PC-3 (cell line): ENCODE data around the gene EXOSC5. TPM values are rescaled to one million over a fixed set of nuclear protein-coding genes. Genes with fewer than 3 reads are reported as not detected.

Experiments
- ATAC-seq: fragments of 200-7000 bp; cut with Tn5 transposase; 2 replicates; pipeline ENCODE4 v1.9.1; 2020; ENCODE audit warnings: mild to moderate bottlenecking, moderate library complexity
- BruUV-seq: library from RNA; stranded (reverse); fragments of 400-500 nt; replicated peaks from 2 replicates; lab custom pipeline; 2021; lab: Mats Ljungman, UMichigan
- CTCF ChIA-PET: fragments of 300-600 bp; sonication (Branson Sonifier 250); formaldehyde crosslinking; loops from one replicate; lab custom pipeline; 2022; ENCODE audit warnings: antibody characterized with exemption; lab: Charles Lee
- POLR2A ChIA-PET: fragments of 300-600 bp; sonication (Branson Sonifier 250); formaldehyde crosslinking; loops from one replicate; lab custom pipeline; 2022; ENCODE audit warnings: antibody characterized with exemption; ENCODE audit not compliant: unreplicated experiment; lab: Charles Lee
- DNase-seq: peaks from one replicate; pipeline ENCODE4 v3.0.0-alpha.2; 2015
- H2AFZ ChIP-seq: fragments of 300-600 bp; sonication (generic); 2 replicates; pipeline ENCODE4 v1.6.0; 2016; ENCODE audit warnings: antibody characterized with exemption, low read length
- H3F3A ChIP-seq: fragments of 300-600 bp; sonication (generic); one replicate; pipeline ENCODE4 v1.6.0; 2017; ENCODE audit warnings: antibody characterized with exemption, low read length, control low read depth, mild to moderate bottlenecking; ENCODE audit not compliant: unreplicated experiment
- H3K27ac ChIP-seq: fragments of 300-600 bp; sonication (generic); 2 replicates; pipeline ENCODE4 v1.5.1; 2016; ENCODE audit warnings: mild to moderate bottlenecking, low read length
- H3K27me3 ChIP-seq: fragments of 300-600 bp; sonication (generic); 2 replicates; pipeline ENCODE4 v1.6.1; 2016; ENCODE audit warnings: low read length, mixed read lengths
- H3K36me3 ChIP-seq: fragments of 300-600 bp; sonication (generic); 2 replicates; pipeline ENCODE4 v1.6.1; 2016; ENCODE audit warnings: low read depth, mixed run types, low read length, mixed read lengths
- H3K4me1 ChIP-seq: fragments of 300-600 bp; sonication (generic); 2 replicates; pipeline ENCODE4 v1.5.1; 2016; ENCODE audit warnings: low read length; ENCODE audit not compliant: insufficient read depth
- H3K4me2 ChIP-seq: fragments of 300-600 bp; sonication (generic); 2 replicates; pipeline ENCODE4 v1.6.0; 2016; ENCODE audit warnings: low read length
- H3K4me3 ChIP-seq: fragments of 300-600 bp; sonication (generic); 2 replicates; pipeline ENCODE4 v1.5.1; 2016; ENCODE audit warnings: mild to moderate bottlenecking, low read length, mixed read lengths
- H3K79me2 ChIP-seq: fragments of 300-600 bp; sonication (generic); 2 replicates; pipeline ENCODE4 v1.6.1; 2017; ENCODE audit warnings: low read length, mixed read lengths
- H3K9ac ChIP-seq: fragments of 300-600 bp; sonication (generic); 2 replicates; pipeline ENCODE4 v1.6.0; 2016; ENCODE audit warnings: mild to moderate bottlenecking, low read length
- H3K9me2 ChIP-seq: fragments of 300-600 bp; sonication (generic); replicated peaks from 2 replicates; pipeline ENCODE4 v1.6.1; 2016; ENCODE audit warnings: mixed run types, low read length, mixed read lengths
- H3K9me3 ChIP-seq: fragments of 300-600 bp; sonication (generic); 2 replicates; pipeline ENCODE4 v1.6.1; 2016; ENCODE audit warnings: low read length, mixed read lengths
- H4K20me1 ChIP-seq: fragments of 300-600 bp; sonication (generic); 2 replicates; pipeline ENCODE4 v1.6.1; 2016; ENCODE audit warnings: low read length, mixed read lengths
- CTCF ChIP-seq: fragments of 300-600 bp; sonication (generic); conservative IDR thresholded peaks from 2 replicates; pipeline ENCODE4 v1.5.1; 2017; ENCODE audit warnings: antibody characterized with exemption, low read depth, mild to moderate bottlenecking, low read length
- EZH2 ChIP-seq: fragments of 300-600 bp; sonication (generic); IDR thresholded peaks from one replicate; pipeline ENCODE4 v1.6.1; 2017; ENCODE audit warnings: antibody characterized with exemption, mild to moderate bottlenecking, low read length; ENCODE audit not compliant: unreplicated experiment
- EZH2phosphoT487 ChIP-seq: fragments of 300-600 bp; sonication (generic); IDR thresholded peaks from 2 replicates; pipeline ENCODE4 v1.6.1; 2018; ENCODE audit warnings: mild to moderate bottlenecking, antibody characterized with exemption, low read length, borderline replicate concordance
- intact Hi-C: fragments of 100-400 bp; cut with micrococcal nuclease; formaldehyde crosslinking; loops from 2 replicates; pipeline ENCODE4 v1.9.0; 2023
- total RNA-seq: library from RNA; depleted of rRNA; stranded (reverse); fragments of >200 nt; gene quantifications from 2 replicates; pipeline ENCODE4 v1.2.3, GENCODE V29; 2014

EXOSC5 gene
- total RNA-seq, 1 experiment from 2014 or later = 40.8 TPM

GRCh38 chr19:41434450-41434849, 37.3 kb upstream of the EXOSC5 start:
- no peaks in the 10 kb centered on the region for H3F3A ChIP-seq
- H3K9ac ChIP-seq = no peak overlapping the region
- no peaks in the 10 kb centered on the region for H4K20me1 ChIP-seq
- no peak overlapping the region for H3K4me2 ChIP-seq
- DNase-seq = no peak
- H2AFZ ChIP-seq = no peak overlapping the region
- POLR2A ChIA-PET = no interaction called here
- peaks cover 9% of the 10 kb centered on the region; the same call in 1 of the 2 replicates for H3K79me2 ChIP-seq
- no peaks in the 10 kb centered on the region for H3K27me3 ChIP-seq
- BruUV-seq = no TSS peak
- CTCF ChIA-PET = no interaction called here
- intact Hi-C loops = no loop called here
- H3K9me2 ChIP-seq = no peaks in the 10 kb centered on the region
- no peak overlapping the region for H3K4me3 ChIP-seq
- no peak for ATAC-seq
- H3K4me1 ChIP-seq = peaks cover 6% of the 10 kb centered on the region; the same call in 1 of the 2 replicates
- no peaks in the 10 kb centered on the region for H3K9me3 ChIP-seq
- TF ChIP-seq EZH2 (no peak), CTCF (no peak), EZH2phosphoT487 (no peak)
- no peak overlapping the region for H3K27ac ChIP-seq
- no peaks in the 10 kb centered on the region for H3K36me3 ChIP-seq

- Histone ChIP-seq H3K4me3 (no peak overlapping the region), H3K4me2 (no peak overlapping the region), H4K20me1 (no peaks in the 10 kb centered on the region), H3K9me3 (no peaks in the 10 kb centered on the region), H3F3A (no peaks in the 10 kb centered on the region), H3K9ac (no peak overlapping the region), H3K27me3 (no peaks in the 10 kb centered on the region), H3K36me3 (no peaks in the 10 kb centered on the region), H3K9me2 (no peaks in the 10 kb centered on the region), H3K79me2 (no peaks in the 10 kb centered on the region), H2AFZ (no peak overlapping the region), H3K4me1 (no peaks in the 10 kb centered on the region), H3K27ac (no peak overlapping the region)
- ATAC-seq (no peak), DNase-seq (no peak)
- ChIA-PET POLR2A (no interaction called here), CTCF (no interaction called here)
- intact Hi-C loops = no loop called here
- TF ChIP-seq EZH2phosphoT487 = no peak
- no peak for TF ChIP-seq CTCF
- no peak for TF ChIP-seq EZH2
- BruUV-seq = no TSS peak
Measured at GRCh38 chr19:41433171-41433570, 36.0 kb upstream of the EXOSC5 start.

- no peaks in the 10 kb centered on the region for H3K27me3 ChIP-seq
- DNase-seq = no peak
- ChIA-PET CTCF (no interaction called here), POLR2A (no interaction called here)
- H3K9me2 ChIP-seq = no peaks in the 10 kb centered on the region
- BruUV-seq = TSS peak; percentile 38
- H3K9me3 ChIP-seq = no peaks in the 10 kb centered on the region
- H4K20me1 ChIP-seq = no peaks in the 10 kb centered on the region
- no peak overlapping the region for H2AFZ ChIP-seq
- no peak overlapping the region for H3K27ac ChIP-seq
- H3K36me3 ChIP-seq = no peaks in the 10 kb centered on the region
- H3K79me2 ChIP-seq = no peaks in the 10 kb centered on the region
- no peak overlapping the region for H3K9ac ChIP-seq
- H3K4me1 ChIP-seq = no peaks in the 10 kb centered on the region
- no peak for ATAC-seq
- no peak overlapping the region for H3K4me3 ChIP-seq
- no peak overlapping the region for H3K4me2 ChIP-seq
- intact Hi-C loops = no loop called here
- no peak for TF ChIP-seq EZH2phosphoT487
- peak; percentile 46; the same call in 1 of the 2 replicates for TF ChIP-seq CTCF
- no peak for TF ChIP-seq EZH2
- H3F3A ChIP-seq = no peaks in the 10 kb centered on the region
Measured at GRCh38 chr19:41431426-41432386, 34.5 kb upstream of the EXOSC5 start.
